Panc1 (cell line): ENCODE results near the gene EDAR. TPM values are rescaled to one million over a fixed set of nuclear protein-coding genes. Genes with fewer than 3 reads are reported as not detected.
A peak's percentile ranks its signal among the peaks of the same experiment; 100 is the strongest.

ENCODE experiments used
- ATAC-seq: fragments of 200-7000 bp; cut with Tn5 transposase; 2 replicates; pipeline ENCODE4 v1.9.1; 2020; ENCODE audit warnings: mild to moderate bottlenecking, moderate library complexity
- BruUV-seq: library from RNA; stranded (reverse); fragments of 400-500 nt; replicated peaks from 2 replicates; lab custom pipeline; 2021; lab: Mats Ljungman, UMichigan
- CTCF ChIA-PET: fragments of 300-600 bp; sonication (Branson Sonifier 250); formaldehyde crosslinking; loops from one replicate; lab custom pipeline; 2022; ENCODE audit warnings: antibody characterized with exemption; lab: Charles Lee
- POLR2A ChIA-PET: fragments of 300-600 bp; sonication (Branson Sonifier 250); formaldehyde crosslinking; loops from one replicate; lab custom pipeline; 2022; ENCODE audit warnings: antibody characterized with exemption; lab: Charles Lee
- DNase-seq: peaks from one replicate; pipeline ENCODE4 v3.0.0-alpha.2; 2010; ENCODE audit warnings: low read depth, low spot score
- H3K27ac ChIP-seq: 2 replicates; pipeline ENCODE4 v1.5.1; 2011; ENCODE audit warnings: mild to moderate bottlenecking, low read length, inconsistent platforms
- H3K27me3 ChIP-seq: fragments of 200-500 bp; sonication (Bioruptor generic); 2 replicates; pipeline ENCODE4 v1.6.0; 2014; ENCODE audit warnings: low read length, inconsistent platforms; ENCODE audit not compliant: control insufficient read depth, insufficient read depth
- H3K36me3 ChIP-seq: fragments of 200-500 bp; sonication (Bioruptor generic); 2 replicates; pipeline ENCODE4 v1.5.1; 2014; ENCODE audit warnings: inconsistent platforms, mild to moderate bottlenecking, low read length, moderate library complexity; ENCODE audit not compliant: control insufficient read depth, insufficient read depth
- H3K4me1 ChIP-seq: 2 replicates; pipeline ENCODE4 v1.5.1; 2011; ENCODE audit warnings: inconsistent platforms, mild to moderate bottlenecking, low read length, moderate library complexity; ENCODE audit not compliant: control insufficient read depth, insufficient read depth
- H3K4me3 ChIP-seq, 2 experiments: 2 replicates each; pipeline ENCODE4 v1.5.1; 2011 to 2012; ENCODE audit warnings: low read depth in 2 of 2, low read length in 2 of 2, mild to moderate bottlenecking in 2 of 2, inconsistent platforms in 1 of 2, moderate library complexity in 1 of 2
- H3K9me3 ChIP-seq: fragments of 200-500 bp; sonication (Bioruptor generic); 2 replicates; pipeline ENCODE4 v1.5.1; 2014; ENCODE audit warnings: low read depth, mild to moderate bottlenecking, inconsistent platforms, low read length, moderate library complexity; ENCODE audit not compliant: control insufficient read depth, insufficient read depth
- CTCF ChIP-seq: fragments of 450-650 bp; IDR thresholded peaks from 2 replicates; pipeline ENCODE4 v1.5.1; 2017; ENCODE audit warnings: mild to moderate bottlenecking
- POLR2AphosphoS5 ChIP-seq: IDR thresholded peaks from 2 replicates; pipeline ENCODE4 v1.6.1; 2012; ENCODE audit warnings: mild to moderate bottlenecking, low read depth, low read length, moderate library complexity
- SIN3A ChIP-seq: IDR thresholded peaks from 2 replicates; pipeline ENCODE4 v1.6.1; 2012; ENCODE audit warnings: low read depth, mild to moderate bottlenecking, low read length, moderate library complexity, borderline replicate concordance; ENCODE audit not compliant: insufficient read depth
- TCF7L2 ChIP-seq: IDR thresholded peaks from 2 replicates; pipeline ENCODE4 v1.6.1; 2011; ENCODE audit warnings: mild to moderate bottlenecking, low read depth, low read length, inconsistent platforms
- in situ Hi-C: cut with HindIII; loops from 2 replicates; pipeline ENCODE4 v1.10.0; 2016; ENCODE audit warnings: low sequenced_read_pairs, low pct_unique_long_range_greater_than_20kb
- intact Hi-C: fragments of 100-400 bp; cut with micrococcal nuclease; formaldehyde crosslinking; loops from one replicate; pipeline ENCODE4 v1.10.0; 2022; ENCODE audit not compliant: unreplicated experiment
- total RNA-seq: library from RNA; stranded (reverse); gene quantifications from one replicate; pipeline ENCODE4 v1.2.1, GENCODE V29; 2021; ENCODE audit not compliant: unreplicated experiment
- TF ChIP-seq, protein P1 (sequence below), 2 experiments: IDR thresholded peaks; 2 replicates each; pipeline ENCODE4 v1.6.1; 2011 to 2012; ENCODE audit warnings: low read depth in 2 of 2, control low read depth in 1 of 2, low read length in 1 of 2, mild to moderate bottlenecking in 1 of 2, moderate library complexity in 1 of 2; ENCODE audit not compliant: insufficient read depth in 1 of 2

Gene EDAR
- total RNA-seq, 1 experiment from 2014 or later = not detected

GRCh38 chr2:108928660-108929377 is 60.2 kb downstream of the EDAR start:
- Histone ChIP-seq H3K27me3 (no peaks in the 10 kb centered on the region; the same call in 1 of the 2 replicates), H3K9me3 (no peaks in the 10 kb centered on the region), H3K4me1 (no peaks in the 10 kb centered on the region), H3K27ac (no peak overlapping the region), H3K4me3 (no peak overlapping the region), H3K36me3 (no peaks in the 10 kb centered on the region)
- no peak for DNase-seq
- no TSS peak for BruUV-seq
- intact Hi-C loops (no loop called here), in situ Hi-C loops (no loop called here)
- ChIA-PET POLR2A (no interaction called here), CTCF (interaction anchor here (0.7 to 0.8 kb wide), 2 partner anchors 14 to 106 kb away, joined by 3 read pairs; no protein-coding TSS in a partner anchor)
- TF ChIP-seq SIN3A = no peak
- TF ChIP-seq CTCF = no peak; the same call in 1 of the 2 replicates
- TF ChIP-seq TCF7L2 = no peak
- no peak for ATAC-seq

DNA sequence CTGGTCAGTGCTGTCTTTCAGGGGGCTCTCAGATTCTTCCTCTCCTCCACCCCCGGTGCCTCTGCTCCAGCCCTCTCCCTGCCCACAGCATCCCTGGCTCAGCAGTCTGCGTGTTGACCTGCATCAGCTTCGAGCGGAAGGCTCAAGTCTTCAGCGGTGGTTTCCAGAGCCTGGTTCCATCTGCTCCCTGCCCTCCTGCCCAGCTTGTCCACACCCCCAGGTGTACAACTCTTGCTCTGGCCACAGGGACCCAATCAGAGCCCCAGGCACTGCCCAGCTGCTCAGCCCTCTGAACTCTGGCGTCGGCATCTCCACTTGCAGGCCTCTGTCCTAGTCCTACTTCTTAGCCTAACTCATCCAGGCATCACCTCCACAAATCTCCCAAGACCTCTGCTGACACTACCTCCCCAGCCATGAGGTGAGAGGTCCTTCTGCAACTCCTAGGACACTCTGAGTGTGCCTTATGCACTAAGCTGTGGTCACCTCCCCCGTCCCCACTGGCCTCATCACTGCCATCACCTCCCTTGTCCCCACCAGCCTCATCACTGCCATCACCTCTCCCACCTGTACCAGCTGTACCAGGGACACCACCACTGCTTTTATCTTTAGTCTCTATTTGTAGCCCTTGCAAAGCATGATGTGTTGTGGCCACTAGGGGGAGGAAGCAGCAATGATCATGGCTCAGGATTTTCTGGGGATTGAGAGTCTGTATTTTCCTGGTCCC is 60.9 kb downstream of the EDAR start:
- in situ Hi-C loops (no loop called here), intact Hi-C loops (no loop called here)
- no peaks in the 10 kb centered on the region for H3K9me3 ChIP-seq
- CTCF ChIA-PET = interaction anchor here (0.7 to 0.8 kb wide), 2 partner anchors 14 to 105 kb away, joined by 3 read pairs; no protein-coding TSS in a partner anchor
- BruUV-seq = no TSS peak
- no peaks in the 10 kb centered on the region for H3K36me3 ChIP-seq
- TF ChIP-seq TCF7L2 (no peak), CTCF (peak; percentile 90), SIN3A (no peak)
- peak; percentile 85 for ATAC-seq
- POLR2A ChIA-PET = no interaction called here
- H3K27ac ChIP-seq = no peak overlapping the region
- peak; percentile 18 for DNase-seq
- no peaks in the 10 kb centered on the region; the same call in 1 of the 2 replicates for H3K27me3 ChIP-seq
- no peaks in the 10 kb centered on the region for H3K4me1 ChIP-seq
- H3K4me3 ChIP-seq = no peak overlapping the region

DNA sequence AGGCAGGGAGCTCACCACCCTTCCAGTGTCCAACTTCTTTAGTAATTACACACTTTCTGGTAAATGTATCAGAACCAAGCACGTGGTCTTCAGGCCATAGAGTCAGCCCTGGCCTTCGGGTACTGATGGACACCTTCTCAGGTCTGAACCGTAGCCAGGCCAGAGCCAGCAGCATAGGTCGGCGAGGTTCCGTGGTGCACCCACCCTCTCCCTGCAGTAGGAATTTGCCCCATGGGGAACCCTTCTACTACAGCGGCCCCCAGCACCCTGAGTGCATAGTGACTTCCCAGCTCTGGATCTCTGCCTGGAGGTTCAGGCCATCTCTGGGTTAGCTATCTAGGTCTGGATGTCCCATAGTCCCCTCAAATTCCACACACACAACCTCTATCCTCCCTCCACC is 61.6 kb downstream of the EDAR start:
- BruUV-seq = no TSS peak
- POLR2A ChIA-PET = no interaction called here

More for the DNA sequence above, 61.6 kb downstream of the EDAR start:
- intact Hi-C loops (no loop called here), in situ Hi-C loops (no loop called here)
- Histone ChIP-seq H3K4me1 (no peaks in the 10 kb centered on the region), H3K36me3 (no peaks in the 10 kb centered on the region), H3K27me3 (no peaks in the 10 kb centered on the region; the same call in 1 of the 2 replicates), H3K4me3 (no peak overlapping the region), H3K9me3 (no peaks in the 10 kb centered on the region), H3K27ac (no peak overlapping the region)
- TF ChIP-seq POLR2AphosphoS5 (no peak), CTCF (no peak), TCF7L2 (no peak), SIN3A (no peak)
- TF ChIP-seq, protein P1, sequence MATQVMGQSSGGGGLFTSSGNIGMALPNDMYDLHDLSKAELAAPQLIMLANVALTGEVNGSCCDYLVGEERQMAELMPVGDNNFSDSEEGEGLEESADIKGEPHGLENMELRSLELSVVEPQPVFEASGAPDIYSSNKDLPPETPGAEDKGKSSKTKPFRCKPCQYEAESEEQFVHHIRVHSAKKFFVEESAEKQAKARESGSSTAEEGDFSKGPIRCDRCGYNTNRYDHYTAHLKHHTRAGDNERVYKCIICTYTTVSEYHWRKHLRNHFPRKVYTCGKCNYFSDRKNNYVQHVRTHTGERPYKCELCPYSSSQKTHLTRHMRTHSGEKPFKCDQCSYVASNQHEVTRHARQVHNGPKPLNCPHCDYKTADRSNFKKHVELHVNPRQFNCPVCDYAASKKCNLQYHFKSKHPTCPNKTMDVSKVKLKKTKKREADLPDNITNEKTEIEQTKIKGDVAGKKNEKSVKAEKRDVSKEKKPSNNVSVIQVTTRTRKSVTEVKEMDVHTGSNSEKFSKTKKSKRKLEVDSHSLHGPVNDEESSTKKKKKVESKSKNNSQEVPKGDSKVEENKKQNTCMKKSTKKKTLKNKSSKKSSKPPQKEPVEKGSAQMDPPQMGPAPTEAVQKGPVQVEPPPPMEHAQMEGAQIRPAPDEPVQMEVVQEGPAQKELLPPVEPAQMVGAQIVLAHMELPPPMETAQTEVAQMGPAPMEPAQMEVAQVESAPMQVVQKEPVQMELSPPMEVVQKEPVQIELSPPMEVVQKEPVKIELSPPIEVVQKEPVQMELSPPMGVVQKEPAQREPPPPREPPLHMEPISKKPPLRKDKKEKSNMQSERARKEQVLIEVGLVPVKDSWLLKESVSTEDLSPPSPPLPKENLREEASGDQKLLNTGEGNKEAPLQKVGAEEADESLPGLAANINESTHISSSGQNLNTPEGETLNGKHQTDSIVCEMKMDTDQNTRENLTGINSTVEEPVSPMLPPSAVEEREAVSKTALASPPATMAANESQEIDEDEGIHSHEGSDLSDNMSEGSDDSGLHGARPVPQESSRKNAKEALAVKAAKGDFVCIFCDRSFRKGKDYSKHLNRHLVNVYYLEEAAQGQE (IDR thresholded peaks at IDR 0.05; ENCODE audit: insufficient read depth in 1 of 2, low read depth in 2 of 2, low read length in 1 of 2) = no peak
- ATAC-seq = no peak
- no peak for DNase-seq
- CTCF ChIA-PET = no interaction called here
